HG02938 (cell line): ENCODE data around the gene GPR155.
"Not testable (repeated sequence)": the region's sequence is repeated elsewhere in the genome, so short reads cannot be mapped to it uniquely, and the experiment has no call there.

Source experiments
- ATAC-seq: cut with Tn5 transposase; IDR thresholded peaks from one replicate; pipeline ENCODE4 v1.9.1; 2021; ENCODE audit warnings: mild to moderate bottlenecking, moderate library complexity; ENCODE audit not compliant: unreplicated experiment

The GPR155 gene

DNA sequence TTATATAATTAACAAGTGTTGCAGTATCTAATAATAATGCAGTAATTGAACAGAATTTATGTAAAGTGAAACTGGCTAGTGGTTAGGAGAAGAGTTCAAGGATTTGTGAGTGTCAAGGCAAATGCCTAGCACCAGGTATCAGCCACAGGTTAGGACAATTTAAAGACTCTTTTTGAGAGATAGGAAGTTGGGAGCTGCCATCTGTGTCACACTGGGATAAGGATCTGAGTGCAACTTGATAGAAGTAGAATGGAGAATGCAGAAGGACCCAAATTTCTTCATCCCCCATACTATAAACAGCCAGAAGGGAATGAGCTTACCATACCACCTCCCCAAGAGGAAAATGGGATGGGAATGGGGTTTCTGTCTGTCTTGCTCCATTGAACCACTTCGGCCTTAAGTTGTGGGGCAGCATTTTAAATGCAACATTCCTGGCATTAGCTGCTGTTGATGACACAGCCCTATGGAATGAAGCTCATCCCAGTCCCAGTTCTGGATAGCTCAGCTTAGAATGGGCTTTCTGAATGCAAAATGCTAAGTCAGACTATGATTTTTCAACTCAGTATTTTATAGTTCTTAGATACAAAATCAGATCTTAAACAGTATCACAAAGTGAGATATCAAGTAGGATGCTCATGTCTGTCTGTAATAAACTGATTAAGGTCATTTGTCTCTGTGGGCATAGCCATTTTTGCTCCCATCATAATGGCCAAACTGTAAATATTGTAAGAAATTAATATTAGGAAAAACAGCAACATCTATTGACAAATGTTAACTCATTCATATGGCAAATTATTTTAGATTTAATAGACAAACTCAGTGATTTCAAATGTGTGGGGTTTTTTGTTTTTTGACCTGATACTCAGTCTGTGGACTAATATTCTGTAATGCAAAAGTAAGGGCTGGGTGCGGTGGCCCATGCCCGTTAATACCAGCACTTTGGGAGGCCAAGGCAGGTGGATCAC lies 44.0 kb downstream of the GPR155 start:
- no peak for ATAC-seq

DNA sequence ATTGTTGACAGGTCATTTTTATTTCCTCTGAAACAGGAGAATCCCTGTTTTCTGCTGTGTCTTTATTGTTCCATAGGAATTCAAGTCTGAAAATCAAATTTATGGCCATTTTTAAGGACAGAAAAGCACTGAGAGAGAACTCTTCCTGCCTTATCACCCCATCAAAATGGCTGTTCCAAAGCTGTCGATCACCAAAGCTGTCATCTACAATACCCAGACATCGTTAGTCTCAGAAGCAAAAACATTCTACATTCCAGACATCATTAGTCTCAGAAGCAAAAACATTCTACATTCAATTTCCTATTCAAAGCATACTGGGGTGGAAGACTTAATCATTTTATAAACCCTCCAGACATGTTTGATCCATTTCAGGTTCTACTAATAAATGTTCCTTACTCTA lies 46.9 kb downstream of the GPR155 start:
- no peak for ATAC-seq

DNA sequence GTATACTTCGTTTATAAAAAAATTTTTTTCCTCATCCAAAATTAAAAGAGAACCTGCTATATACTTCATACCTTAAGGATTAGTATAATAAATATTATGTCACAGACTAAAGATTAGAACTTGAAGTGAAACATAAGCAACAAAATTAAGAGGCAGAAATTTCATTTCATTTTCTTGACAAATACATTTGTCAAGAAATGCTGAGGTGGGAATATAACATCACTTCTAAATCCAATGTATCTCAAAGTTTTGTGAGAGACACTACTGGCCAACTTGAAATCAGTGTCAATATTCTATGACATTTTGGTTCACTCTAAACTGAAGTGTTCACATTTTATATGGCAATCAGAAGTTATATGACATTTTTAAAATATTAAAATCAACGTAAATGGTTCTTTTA lies 47.5 kb downstream of the GPR155 start:
- no peak for ATAC-seq

DNA sequence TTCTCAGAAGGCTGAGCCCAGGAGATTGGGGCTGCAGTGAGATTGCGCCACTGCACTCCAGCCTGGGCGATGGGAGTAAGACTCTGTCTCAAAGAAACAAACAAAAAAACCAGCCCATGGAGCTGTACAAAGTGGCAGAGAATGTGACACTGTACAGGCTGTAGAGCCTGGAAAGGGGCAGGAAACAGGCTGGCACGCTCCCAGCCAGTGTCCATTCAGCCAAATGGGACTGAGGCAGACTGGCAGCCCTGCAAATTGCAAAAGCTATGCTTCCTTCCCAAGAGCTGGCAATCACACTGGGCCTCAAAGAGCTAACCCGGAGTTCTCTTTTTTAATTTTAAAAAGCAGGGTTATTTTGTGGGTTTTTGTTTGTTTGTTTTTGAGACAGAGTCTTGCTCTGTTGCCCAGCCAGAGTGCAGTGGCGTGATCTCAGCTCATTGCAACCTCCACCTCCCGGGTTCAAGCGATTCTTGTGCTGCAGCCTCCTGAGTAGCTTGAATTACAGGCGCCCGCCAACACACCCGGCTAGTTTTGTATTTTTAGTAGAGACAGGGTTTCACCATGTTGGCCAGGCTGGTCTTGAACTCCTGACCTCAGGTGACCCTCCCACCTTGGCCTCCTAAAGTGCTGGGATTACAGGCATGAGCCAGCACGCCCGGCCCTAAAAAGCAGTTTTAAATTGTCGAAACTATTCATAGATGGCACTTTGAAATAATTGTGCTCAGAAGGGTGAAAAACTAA lies 48.5 kb downstream of the GPR155 start:
- no peak for ATAC-seq

DNA sequence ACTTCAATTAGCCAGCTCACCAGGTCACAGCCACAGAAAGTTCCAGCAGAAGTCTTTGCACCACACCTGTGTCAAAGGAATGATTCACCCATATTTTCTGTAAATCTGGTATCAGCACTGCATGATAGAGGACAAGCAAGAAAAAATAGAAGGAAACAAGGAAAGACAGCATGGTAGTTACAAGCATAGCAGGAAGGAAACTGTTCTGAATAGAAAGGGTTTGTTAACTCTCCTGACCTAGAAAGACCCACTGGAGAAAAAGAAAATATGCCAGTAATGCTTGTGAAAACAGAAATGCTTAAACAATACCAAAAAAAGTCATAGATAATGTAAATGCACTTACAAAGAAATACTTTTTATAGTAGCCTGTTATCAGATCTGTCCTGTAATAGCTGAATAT lies 50.5 kb downstream of the GPR155 start:
- ATAC-seq: no peak

DNA sequence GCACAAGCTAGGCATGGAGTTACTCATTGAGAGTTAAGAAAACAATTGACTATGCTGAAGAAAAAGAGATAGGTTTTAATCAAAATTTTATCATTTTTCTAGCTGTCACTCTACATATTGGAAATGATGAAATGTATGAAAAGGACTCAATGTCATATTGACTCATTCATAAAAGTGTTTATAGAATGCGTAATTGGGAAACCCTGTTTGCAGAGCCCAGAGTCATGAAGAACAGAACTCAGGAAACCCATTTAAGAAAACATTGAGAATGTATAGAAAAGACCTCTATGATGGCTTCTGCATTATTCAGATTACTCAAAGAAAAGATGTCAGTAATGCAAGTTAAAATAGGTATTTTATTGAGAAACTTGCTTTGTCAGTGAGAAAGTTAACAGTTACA lies 54.9 kb downstream of the GPR155 start:
- no peak for ATAC-seq

DNA sequence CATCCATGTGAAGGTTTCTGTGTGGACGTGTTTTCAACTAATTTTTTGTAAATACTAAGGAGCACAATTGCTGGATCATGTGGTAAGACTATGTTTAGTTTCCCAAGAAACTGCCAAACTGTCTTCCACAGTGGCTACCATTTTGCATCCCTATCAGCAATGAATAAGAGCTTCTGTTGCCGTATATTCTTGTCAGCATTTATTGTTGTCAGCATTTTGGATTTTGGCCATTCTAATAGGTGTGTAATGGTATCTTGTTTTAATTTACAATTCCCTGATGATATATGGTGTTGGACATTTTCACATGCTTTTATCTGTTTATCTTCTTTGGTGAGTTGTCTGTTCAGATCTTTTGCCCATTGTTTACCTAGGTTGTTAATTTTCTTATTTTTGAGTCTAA lies 56.8 kb downstream of the GPR155 start:
- ATAC-seq: no peak

DNA sequence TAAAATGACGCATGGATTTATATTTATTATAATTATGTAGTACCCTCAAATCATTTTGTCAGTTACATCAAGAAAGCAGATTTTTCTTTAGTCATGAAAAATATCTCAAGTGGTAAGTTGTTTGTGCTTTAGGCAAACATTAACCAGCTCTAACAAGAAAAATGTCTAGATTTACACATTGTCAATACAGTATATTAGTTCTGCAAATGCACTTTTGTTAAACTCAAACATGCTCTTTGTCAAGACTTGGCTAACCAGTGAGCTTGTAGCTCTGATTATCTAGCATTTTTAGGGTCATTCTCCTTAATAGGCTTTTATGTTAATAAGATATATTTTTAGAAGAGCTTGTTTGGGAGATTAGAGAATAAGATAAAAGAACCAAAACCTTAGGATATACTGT lies 58.6 kb downstream of the GPR155 start:
- no peak for ATAC-seq

DNA sequence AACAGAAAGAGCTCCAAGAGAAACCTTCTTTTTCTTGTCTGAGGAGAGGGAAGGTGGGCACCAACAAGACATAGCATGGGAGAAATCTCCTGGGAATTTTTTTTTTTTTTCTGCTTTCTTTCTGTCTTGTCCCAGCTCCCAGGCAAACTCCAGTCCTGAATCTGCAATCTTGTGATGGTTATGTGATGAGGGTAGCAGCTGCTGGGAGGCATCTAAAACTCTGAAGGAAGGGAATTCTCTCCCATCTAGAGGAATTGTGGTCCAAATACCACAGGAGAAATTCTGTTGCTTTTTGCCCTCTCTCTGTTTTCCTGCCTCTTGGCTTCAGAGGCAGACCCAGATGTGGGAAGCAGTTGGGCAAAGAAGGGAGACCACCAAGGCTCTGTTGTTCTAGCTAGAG lies 74.6 kb downstream of the GPR155 start:
- ATAC-seq: no peak

DNA sequence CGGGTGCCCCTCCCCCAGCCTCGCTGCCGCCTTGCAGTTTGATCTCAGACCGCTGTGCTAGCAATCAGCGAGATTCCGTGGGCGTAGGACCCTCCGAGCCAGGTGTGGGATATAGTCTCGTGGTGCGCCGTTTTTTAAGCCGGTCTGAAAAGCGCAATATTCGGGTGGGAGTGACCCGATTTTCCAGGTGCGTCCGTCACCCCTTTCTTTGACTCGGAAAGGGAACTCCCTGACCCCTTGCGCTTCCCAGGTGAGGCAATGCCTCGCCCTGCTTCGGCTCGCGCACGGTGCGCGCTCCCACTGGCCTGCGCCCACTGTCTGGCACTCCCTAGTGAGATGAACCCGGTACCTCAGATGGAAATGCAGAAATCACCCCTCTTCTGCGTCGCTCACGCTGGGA lies 76.8 kb downstream of the GPR155 start:
- not testable (repeated sequence) for ATAC-seq

DNA sequence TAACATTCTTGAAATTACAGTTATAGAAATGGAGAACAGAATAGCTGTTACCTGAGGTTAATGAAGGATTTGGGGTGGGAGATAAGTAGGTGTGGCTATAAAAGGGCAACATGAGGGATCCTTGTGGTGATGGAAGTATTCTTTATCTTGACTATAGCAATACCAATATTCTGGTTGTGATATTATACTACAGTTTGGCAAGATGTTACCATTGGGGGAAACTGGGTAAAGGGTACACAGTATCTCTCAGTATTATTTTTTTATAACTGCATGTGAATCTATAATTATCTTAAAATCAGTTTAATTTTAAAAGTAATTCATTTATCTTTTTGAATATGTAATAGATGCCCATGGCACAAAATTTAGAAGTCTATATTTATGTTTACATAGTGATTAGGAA lies 83.2 kb downstream of the GPR155 start:
- no peak for ATAC-seq

DNA sequence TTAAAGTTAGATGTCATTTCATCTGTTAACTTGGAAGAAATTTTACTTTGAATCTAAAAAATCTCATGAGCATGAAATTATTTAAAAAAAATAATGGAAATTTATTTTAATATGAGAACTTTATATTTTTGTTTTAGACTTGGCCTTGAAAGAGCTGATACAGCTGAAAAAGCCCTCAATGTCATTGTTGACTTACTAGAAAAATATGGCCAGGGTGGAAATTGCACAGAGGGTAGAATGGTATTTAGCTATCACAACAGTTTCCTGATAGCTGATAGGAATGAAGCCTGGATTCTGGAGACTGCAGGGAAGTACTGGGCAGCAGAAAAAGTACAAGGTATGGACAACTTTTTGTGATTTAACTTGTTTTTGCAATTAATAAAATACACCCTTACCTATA lies 86.0 kb downstream of the GPR155 start:
- ATAC-seq: no peak

DNA sequence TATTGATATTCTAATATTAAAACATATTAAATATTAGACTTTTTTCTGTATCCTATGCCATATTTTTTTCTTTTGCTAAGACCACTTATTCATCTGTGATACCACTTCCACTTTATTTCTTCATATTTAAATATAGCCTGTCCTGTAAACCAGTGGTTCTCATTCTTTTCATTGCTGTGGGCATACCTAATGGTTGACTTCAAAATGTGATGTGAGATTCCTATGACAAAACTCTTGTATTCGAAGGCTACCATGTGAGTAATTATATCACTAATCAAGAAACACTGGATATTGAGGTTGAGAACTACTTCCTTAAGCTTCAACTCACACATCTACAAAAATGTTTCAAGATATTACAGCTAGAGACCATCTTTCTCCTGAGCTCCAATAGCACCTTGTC lies 87.7 kb downstream of the GPR155 start:
- no peak for ATAC-seq

DNA sequence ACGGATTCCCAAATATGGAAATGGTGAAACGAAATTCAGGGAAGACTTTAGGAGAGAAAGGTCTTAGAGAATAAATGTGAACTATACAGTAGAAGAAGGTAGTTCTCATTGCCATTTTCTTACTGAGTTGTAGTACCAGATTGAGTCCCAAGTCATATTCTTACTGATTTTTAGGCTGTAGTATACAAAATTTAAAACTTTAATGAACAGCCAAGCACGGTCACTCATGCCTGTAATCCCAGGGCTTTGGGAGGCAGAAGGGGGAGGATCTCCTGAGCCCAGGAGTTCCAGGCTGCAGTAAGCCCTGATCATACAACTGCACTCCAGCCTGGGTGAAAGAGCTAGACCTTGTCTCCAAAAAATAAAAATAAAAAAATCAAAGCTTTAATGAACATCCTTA lies 89.1 kb downstream of the GPR155 start:
- no peak for ATAC-seq

DNA sequence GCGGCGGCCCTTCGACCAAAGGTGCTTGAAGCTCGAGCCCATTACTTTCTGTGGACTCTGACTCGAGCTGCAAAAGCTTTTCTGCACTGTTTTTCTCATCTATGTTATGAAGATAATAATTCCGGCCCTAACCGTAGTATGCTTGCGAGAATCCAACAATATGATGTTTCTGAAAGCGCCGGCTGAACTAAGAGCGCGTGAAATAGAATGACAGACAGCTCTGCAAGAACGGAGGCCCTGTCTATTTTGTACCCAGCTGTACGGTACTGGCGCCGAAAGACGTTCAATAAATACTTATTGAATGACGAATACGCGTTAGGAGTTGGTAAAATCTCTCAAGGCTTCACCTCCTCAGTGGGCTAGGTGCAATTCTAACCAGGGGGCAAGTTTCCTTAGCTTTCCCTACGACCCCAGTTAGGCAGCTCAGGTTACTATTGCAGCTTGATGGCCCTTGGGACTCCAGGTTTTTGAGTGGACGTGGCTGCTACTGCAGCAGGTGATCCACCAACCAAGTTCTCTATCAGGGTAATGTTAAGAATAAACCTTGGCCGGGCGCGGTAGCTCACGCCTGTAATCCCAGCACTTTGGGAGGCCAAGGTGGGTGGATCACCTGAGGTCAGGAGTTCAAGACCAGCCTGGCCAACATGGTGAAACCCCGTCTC lies 90.7 kb downstream of the GPR155 start:
- peak; percentile 35 for ATAC-seq

DNA sequence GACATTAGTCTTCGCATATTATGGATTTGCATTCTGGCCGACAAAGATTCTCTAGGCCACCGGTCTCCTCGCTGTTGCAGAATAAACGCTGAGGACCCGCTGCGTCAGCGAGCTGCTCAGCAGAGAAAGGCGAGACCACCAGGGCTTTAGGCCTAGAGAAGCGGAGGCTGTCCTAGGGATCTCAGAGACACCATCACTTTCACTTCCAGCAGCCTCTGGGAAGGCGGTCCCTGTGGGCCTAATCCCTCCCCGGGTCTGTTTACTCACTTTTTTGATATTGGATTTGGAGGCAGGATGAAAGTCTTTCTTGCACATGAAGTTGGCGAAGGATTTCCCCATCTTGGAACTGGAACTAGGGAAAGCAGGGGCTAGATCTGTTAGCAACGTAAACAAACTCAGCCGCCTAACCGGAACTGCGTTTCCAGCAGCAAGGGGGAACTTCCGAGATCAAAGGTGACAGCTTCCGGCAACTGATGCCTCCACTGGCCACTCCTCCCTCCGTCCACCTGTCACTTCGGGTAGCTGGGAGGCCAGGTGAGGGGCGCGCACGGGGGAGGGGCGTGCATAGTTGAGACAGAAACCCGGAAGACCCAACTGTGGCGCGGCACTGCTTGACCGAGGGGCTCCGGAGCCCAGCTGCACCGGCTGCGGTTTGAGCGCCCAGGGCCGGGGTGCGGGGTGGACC lies 91.4 kb downstream of the GPR155 start, which contains the start of gene SCRN3:
Gene SCRN3, plus strand, starts transcription at position 447 of the 685 bp plus-strand sequence. CDS start 2,554 bp downstream, outside the sequence.
- peak; percentile 94 for ATAC-seq

DNA sequence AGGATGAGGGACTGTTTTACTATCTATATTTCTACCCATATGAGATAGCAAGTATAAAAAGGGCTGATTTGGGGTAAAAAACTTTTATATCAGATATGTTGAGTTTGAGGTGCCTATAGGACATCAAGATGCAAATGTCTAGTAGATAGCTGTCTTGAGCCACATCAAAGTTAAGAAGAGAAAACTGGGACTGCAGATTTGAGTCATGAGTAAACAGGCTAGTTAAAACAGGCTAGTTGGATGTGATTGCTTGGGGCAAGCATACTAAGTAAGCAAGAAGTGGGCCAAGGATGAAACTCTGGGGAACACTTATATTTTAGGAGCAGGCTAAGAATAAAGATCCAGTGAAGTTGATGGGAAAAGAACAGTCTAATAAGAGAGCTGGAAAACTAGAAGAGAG lies 94.1 kb downstream of the GPR155 start:
- ATAC-seq: no peak

DNA sequence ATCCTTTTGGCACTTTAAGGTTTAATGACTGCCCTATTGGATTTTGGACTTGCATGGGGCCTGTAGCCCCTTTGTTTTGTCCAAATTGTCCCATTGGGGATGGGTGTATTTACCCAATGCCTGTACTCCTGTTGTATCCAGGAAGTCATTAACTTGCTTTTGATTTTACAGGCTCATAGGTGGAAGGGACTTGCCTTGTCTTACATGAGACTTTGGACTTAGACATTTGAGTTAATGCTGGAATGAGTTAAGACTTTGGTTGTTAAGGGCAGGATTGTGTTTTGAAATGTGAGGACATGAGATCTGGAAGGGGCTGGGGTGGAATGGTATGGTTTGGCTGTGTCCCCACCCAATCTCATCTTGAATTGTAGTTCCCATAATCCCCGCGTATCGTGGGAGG lies 96.5 kb downstream of the GPR155 start:
- ATAC-seq: not testable (repeated sequence)

DNA sequence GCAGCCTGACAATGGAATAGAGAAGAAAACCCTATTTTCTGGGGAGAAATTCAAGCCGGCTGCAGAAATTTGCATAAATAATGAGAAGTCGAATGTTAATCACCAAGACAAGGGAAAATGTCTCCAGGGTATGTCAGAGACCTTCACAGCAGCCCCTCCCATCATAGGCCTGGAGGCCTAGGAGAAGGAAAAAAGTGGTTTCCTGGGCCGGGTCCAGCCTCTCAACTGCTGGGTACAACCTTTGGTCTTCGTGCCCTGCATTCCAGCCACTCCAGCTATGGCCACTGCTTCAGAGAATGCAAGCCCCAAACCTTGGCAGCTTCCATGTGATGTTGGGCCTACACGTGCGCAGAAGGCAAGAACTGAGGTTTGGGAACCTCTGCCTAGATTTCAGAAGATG lies 97.3 kb downstream of the GPR155 start:
- no peak for ATAC-seq

DNA sequence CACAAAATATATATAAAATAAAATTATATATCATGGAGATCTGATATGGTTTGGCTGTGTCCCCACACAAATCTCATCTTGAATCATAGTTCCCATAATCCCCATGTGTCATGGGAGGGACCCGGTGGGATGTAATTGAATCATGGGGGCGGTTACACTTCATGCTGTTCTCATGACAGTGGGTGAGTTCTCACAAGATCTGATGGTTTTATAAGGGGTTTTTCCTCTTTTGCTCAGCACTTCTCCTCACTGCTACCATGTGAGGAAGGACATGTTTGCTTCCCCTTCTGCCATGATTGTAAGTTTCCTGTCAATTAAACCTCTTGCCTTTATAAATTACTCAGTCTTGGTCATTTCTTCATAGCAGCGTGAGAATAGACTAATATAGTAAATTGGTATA lies 98.1 kb downstream of the GPR155 start:
- ATAC-seq: not testable (repeated sequence)

DNA sequence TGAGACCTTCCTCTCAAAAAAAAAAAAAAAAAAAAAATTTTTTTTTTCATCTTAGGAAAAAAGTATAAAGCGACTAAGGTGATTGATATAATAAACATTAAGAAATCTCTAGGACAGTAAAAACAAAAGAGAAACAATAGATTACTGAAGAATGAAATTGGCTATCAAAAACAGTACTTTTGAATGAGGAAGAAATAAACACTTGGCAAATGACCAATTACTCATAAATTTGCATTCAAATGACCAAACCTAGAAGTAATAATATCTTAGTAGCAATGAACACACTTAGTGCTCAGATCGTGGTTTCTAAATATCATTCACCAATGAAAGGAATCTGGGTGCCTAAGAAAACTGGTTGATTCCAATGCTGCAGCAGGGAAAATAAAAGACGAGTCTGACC lies 101.6 kb downstream of the GPR155 start:
- no peak for ATAC-seq
